ENCODE data around the gene GPR152.
A peak's percentile ranks its signal among the peaks of the same experiment; 100 is the strongest.

Gene GPR152

GRCh38 chr11:67423466-67423865 lies 29.1 kb downstream of the GPR152 start:
- no peak for DNase-seq

GRCh38 chr11:67422891-67423290 lies 29.6 kb downstream of the GPR152 start:
- DNase-seq, result no peak

GRCh38 chr11:67421430-67422031 lies 31.0 kb downstream of the GPR152 start:
- no peak for DNase-seq

- DNase-seq, result peak; percentile 94
These were observed 31.7 kb downstream of the GPR152 start for GRCh38 chr11:67420646-67421429.

GRCh38 chr11:67420147-67420645 lies 32.3 kb downstream of the GPR152 start:
- no peak for DNase-seq

GRCh38 chr11:67419325-67420049 lies 33.0 kb downstream of the GPR152 start:
- DNase-seq, result no peak

GRCh38 chr11:67418476-67419281 lies 33.9 kb downstream of the GPR152 start:
- no peak for DNase-seq

GRCh38 chr11:67417425-67417824 lies 35.1 kb downstream of the GPR152 start:
- DNase-seq, result no peak

GRCh38 chr11:67416416-67417335 lies 35.9 kb downstream of the GPR152 start:
- DNase-seq, result no peak

GRCh38 chr11:67415501-67416304 lies 36.8 kb downstream of the GPR152 start, which contains the start of gene CARNS1:
Gene CARNS1, plus strand, starts transcription at chr11:67415678. Its CDS starts 522 bp downstream, at chr11:67416200.
- no peak for DNase-seq

GRCh38 chr11:67413266-67413849 lies 39.2 kb downstream of the GPR152 start:
- no peak for DNase-seq

- DNase-seq, result no peak
These were observed 39.9 kb downstream of the GPR152 start for GRCh38 chr11:67412495-67413179.

- no peak for DNase-seq
These were observed 40.8 kb downstream of the GPR152 start for GRCh38 chr11:67411785-67412152.

GRCh38 chr11:67410984-67411784 lies 41.3 kb downstream of the GPR152 start:
- DNase-seq, result no peak

GRCh38 chr11:67410369-67410831 lies 42.1 kb downstream of the GPR152 start:
- no peak for DNase-seq

GRCh38 chr11:67409781-67410368 lies 42.7 kb downstream of the GPR152 start:
- DNase-seq, result no peak

GRCh38 chr11:67409261-67409666 lies 43.3 kb downstream of the GPR152 start:
- DNase-seq, result no peak
